Measurements from ENCODE around the gene SGSH.

Gene SGSH

DNA sequence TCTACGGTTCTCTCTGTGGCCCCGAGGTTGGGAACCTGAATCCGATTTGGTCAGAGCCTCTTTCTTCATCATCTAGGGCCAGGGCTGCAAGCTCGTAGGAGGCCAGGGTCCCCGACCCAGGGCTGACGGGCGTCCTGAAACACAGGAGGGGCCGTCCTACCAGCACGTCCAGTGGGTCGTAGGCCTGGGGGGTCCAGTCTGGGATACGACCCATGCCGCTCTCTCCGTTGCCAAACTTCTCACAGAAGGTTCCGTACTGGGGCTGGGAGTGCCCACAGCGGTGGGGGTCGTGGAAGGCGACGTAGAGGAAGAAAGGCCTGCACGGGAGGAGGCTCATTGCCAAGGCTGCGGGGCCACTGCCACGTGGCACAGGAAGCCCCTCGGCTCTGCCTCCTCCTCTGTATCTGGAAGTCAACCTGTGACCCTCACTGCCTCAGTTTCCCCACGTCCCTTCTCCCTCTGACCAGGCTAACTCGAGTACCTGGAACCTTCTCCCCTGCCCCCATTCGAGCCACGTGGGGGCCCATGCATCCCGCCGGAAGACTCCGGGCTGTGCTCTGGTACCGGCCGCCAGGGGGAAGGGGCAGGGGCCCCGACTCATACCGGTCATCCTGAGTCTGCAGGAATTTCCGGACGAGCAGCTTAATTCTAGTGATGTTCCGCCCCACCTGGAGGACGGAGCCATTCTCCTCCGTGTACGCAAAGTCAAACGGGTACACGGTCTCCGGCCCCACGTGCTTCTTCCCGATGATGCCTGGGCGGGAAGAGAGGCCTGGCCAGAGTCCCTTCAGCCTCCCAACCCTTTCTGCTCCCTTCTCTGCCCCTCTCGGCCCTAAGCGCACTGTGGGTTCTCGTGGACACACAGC, 5.9 kb downstream of the SGSH start:
- no peaks in the 10 kb centered on the region for H3K27me3 ChIP-seq (ENCODE audit: low read depth, low read length)
- H3K9me3 ChIP-seq (ENCODE audit: control insufficient read depth in 1 of 2, low read length in 2 of 2): no peaks in the 10 kb centered on the region
- no peak overlapping the region for H3K27ac ChIP-seq (ENCODE audit: low read length)
- H3K4me1 ChIP-seq (ENCODE audit: control insufficient read depth in 1 of 2, insufficient read depth in 2 of 2, low read length in 2 of 2): peaks cover 0 to 10% of the 10 kb centered on the region in 2 donors
- no peak overlapping the region for H3K4me3 ChIP-seq (ENCODE audit: low read depth in 1 of 2, low read length in 2 of 2)
- H3K36me3 ChIP-seq (ENCODE audit: control insufficient read depth in 1 of 2, insufficient read depth in 2 of 2, low read length in 2 of 2): peaks cover 31 to 68% of the 10 kb centered on the region in 2 donors

DNA sequence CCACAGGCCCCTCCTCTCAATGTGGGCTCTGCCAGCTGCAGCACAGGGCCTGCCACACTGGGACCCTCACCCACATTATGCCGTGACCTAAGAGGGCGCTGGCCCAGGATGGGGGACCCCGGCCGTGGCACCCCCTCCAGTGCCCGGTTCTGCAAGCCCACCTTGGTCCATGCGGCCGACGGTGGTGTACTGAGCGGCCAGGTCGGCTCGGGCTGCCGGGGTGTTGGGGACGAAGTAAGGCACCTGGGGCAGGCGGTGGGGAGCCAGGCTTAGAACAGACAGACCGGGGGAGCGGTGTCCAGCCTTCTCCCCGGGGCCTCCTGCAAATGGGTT, 6.5 kb downstream of the SGSH start:
- no peak overlapping the region for H3K4me3 ChIP-seq (ENCODE audit: low read depth in 1 of 2, low read length in 2 of 2)
- no peaks in the 10 kb centered on the region for H3K9me3 ChIP-seq (ENCODE audit: control insufficient read depth in 1 of 2, low read length in 2 of 2)
- H3K27ac ChIP-seq (ENCODE audit: low read length): no peak overlapping the region
- peaks cover 0 to 6% of the 10 kb centered on the region in 2 donors for H3K4me1 ChIP-seq (ENCODE audit: control insufficient read depth in 1 of 2, insufficient read depth in 2 of 2, low read length in 2 of 2)
- H3K36me3 ChIP-seq (ENCODE audit: control insufficient read depth in 1 of 2, insufficient read depth in 2 of 2, low read length in 2 of 2): peaks cover 31 to 74% of the 10 kb centered on the region in 2 donors
- H3K27me3 ChIP-seq (ENCODE audit: low read depth, low read length): no peaks in the 10 kb centered on the region

DNA sequence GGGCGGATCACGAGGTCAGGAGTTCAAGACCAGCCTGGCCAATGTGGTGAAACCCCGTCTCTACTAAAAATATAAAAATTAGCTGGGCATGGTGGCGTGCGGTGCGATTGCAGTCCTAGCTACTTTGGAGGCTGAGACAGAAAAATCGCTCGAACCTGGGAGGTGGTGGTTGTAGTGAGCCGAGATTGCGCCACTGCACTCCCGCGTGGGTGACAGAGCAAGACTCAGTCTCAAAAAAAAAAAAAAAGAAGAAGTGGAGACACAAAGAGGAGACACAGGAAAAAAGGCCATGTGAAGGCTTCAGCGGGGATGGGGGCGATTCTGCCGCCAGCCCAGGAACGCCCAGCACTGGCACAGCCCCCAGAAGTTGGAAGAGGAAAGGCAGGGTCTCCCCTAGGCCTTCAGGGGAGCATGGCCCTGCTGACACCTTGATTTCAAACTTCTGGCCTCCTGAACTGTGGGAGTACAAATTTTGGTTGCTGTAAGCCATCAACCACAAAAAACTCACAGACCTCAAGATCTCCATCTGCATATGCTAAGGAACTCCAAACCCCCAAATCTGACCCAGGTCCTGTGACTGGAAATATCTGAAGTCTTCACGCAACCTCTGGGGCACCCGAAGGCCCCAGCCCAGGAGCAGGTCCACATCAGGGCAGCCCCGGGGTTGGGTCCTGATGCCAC, 7.0 kb downstream of the SGSH start:
- Histone ChIP-seq H3K4me1 (ENCODE audit: control insufficient read depth in 1 of 2, insufficient read depth in 2 of 2, low read length in 2 of 2) (peaks cover 0 to under 1% of the 10 kb centered on the region in 2 donors), H3K4me3 (ENCODE audit: low read depth in 1 of 2, low read length in 2 of 2) (no peak overlapping the region), H3K27me3 (ENCODE audit: low read depth, low read length) (no peaks in the 10 kb centered on the region), H3K9me3 (ENCODE audit: control insufficient read depth in 1 of 2, low read length in 2 of 2) (no peaks in the 10 kb centered on the region), H3K36me3 (ENCODE audit: control insufficient read depth in 1 of 2, insufficient read depth in 2 of 2, low read length in 2 of 2) (peaks cover 31 to 79% of the 10 kb centered on the region in 2 donors), H3K27ac (ENCODE audit: low read length) (no peak overlapping the region)

DNA sequence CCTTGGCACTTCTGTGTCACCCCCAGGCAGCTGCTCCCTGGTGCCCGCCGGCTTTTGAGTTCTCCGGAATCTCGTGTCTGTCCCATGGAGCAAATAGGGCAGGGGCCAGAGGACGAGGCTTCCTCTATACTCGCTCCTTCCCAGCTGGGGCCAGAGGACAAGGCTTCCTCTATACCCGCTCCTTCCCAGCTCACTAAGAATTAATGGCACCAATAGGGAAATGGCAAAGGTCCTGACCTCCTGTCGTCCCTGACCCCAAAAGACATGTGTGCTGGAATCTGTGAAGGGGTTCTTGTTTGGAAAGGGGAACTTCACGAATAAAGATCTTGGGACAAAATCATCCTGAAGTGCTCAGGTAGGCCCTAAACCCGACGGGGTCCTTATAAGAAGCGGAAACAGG, 7.6 kb downstream of the SGSH start:
- Histone ChIP-seq H3K27me3 (ENCODE audit: low read depth, low read length) (no peaks in the 10 kb centered on the region), H3K36me3 (ENCODE audit: control insufficient read depth in 1 of 2, insufficient read depth in 2 of 2, low read length in 2 of 2) (peaks cover 31 to 80% of the 10 kb centered on the region in 2 donors), H3K27ac (ENCODE audit: low read length) (no peak overlapping the region), H3K9me3 (ENCODE audit: control insufficient read depth in 1 of 2, low read length in 2 of 2) (no peaks in the 10 kb centered on the region), H3K4me3 (ENCODE audit: low read depth in 1 of 2, low read length in 2 of 2) (no peak overlapping the region), H3K4me1 (ENCODE audit: control insufficient read depth in 1 of 2, insufficient read depth in 2 of 2, low read length in 2 of 2) (no peaks in the 10 kb centered on the region)

DNA sequence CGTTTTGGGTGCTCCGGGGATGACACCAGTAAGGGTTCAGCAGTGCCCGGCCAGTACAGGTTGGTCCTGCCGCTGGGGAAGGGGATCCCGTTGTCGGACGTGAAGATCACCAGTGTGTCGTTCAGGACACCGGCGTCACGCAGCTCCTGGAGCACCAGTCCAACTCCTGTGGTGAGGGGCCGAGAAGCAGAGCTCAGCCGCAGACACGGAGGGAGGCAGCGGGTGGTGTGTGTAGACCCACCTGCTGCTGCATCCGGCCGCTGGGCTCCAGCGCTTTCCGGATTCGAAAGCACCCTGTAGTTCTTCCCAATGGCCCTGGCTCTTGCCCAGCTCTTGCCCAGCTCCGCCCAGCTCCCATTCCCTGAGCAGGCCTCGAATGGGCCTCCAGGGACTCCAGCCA, 8.0 kb downstream of the SGSH start:
- no peak overlapping the region for H3K4me3 ChIP-seq (ENCODE audit: low read depth in 1 of 2, low read length in 2 of 2)
- H3K27ac ChIP-seq (ENCODE audit: low read length): no peak overlapping the region
- peaks cover 28 to 77% of the 10 kb centered on the region in 2 donors for H3K36me3 ChIP-seq (ENCODE audit: control insufficient read depth in 1 of 2, insufficient read depth in 2 of 2, low read length in 2 of 2)

DNA sequence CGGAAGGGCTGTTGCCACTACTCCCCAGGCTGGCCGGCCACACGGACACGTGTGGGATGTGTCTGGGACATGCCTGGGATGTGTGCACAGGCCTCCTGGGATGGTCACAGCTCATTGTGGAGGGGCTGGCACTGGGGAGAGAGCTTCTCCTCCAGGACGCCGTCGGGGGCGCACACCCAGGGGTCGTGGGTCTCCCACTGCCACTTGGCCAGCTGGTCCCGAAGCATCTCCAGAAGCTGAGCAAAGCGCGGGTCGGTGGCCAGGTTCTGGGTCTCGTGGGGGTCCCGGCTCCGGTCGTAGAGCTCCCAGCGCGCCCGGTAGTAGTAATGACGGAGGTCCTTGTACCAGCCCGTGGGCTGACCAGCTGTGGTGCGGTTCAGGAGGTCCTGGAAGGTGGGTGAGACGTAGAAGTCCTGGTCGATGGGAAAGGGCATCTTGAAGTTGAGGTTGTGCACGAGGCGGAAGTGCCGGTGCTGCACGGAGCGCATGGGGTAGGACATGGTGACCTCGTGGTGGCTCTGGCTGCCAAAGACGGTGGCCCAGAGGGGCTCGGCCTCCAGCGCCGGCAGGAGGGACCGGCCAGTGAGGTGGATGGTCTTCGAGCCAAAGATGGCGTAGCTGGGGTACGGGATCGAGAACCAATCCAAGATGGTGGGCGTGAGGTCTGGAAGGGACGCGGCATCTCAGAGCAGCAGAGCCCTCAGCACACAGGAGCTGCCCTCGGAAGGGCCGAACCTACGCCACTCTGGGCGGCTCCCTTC, 9.6 kb downstream of the SGSH start:
- Histone ChIP-seq H3K36me3 (ENCODE audit: control insufficient read depth in 1 of 2, insufficient read depth in 2 of 2, low read length in 2 of 2) (peaks cover 23 to 69% of the 10 kb centered on the region in 2 donors), H3K4me3 (ENCODE audit: low read depth in 1 of 2, low read length in 2 of 2) (no peak overlapping the region), H3K27ac (ENCODE audit: low read length) (no peak overlapping the region), H3K4me1 (ENCODE audit: control insufficient read depth in 1 of 2, insufficient read depth in 2 of 2, low read length in 2 of 2) (no peaks in the 10 kb centered on the region), H3K9me3 (ENCODE audit: control insufficient read depth in 1 of 2, low read length in 2 of 2) (no peaks in the 10 kb centered on the region), H3K27me3 (ENCODE audit: low read depth, low read length) (no peaks in the 10 kb centered on the region)

More for the DNA sequence above, 8.0 kb downstream of the SGSH start:
- Histone ChIP-seq H3K4me1 (ENCODE audit: control insufficient read depth in 1 of 2, insufficient read depth in 2 of 2, low read length in 2 of 2) (no peaks in the 10 kb centered on the region), H3K27me3 (ENCODE audit: low read depth, low read length) (no peaks in the 10 kb centered on the region), H3K9me3 (ENCODE audit: control insufficient read depth in 1 of 2, low read length in 2 of 2) (no peaks in the 10 kb centered on the region)

DNA sequence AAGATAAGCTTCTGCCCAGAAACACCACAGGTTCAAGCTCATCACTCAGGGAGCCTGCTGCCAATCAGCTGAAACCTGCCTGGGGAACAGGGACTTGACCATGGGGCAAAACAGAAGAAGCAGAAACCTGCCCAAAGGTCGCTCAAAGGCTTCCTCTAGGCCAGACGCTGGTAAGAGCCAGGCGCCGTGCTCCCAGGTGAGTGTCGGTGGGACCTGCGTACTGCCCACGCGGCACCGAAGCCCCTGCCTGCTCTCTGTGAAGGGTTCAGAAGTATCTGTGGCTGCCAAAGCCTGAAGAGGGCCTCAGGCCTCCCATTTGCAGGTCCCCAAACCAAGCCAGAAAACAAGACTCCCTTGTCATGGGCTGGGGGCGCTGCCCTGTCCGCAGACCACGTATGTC, 10.4 kb downstream of the SGSH start:
- no peak overlapping the region for H3K4me3 ChIP-seq (ENCODE audit: low read depth in 1 of 2, low read length in 2 of 2)
- H3K27ac ChIP-seq (ENCODE audit: low read length): no peak overlapping the region
- H3K36me3 ChIP-seq (ENCODE audit: control insufficient read depth in 1 of 2, insufficient read depth in 2 of 2, low read length in 2 of 2): peaks cover 23 to 64% of the 10 kb centered on the region in 2 donors

DNA sequence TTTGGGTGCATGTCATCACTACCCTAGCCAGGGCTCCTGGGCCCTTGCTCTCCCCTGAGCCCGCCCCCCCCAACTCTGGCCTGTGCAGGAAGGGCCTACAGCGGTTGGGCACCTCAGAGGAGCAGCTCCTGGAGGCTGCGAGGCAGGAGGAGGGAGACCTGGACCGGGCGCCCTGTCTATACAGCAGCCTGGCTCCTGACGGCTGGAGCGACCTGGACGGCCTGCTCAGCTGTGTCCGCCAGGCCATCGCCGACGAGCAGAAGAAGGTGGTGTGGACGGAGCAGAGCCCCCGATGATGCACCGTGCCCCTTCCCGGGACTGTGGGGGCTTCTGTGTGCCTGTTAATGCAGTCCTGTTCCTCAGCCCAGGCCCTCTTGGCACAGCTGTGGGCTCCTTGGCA, 12.1 kb downstream of the SGSH start:
- Histone ChIP-seq H3K9me3 (ENCODE audit: control insufficient read depth in 1 of 2, low read length in 2 of 2) (no peaks in the 10 kb centered on the region), H3K4me3 (ENCODE audit: low read depth in 1 of 2, low read length in 2 of 2) (no peak overlapping the region), H3K27me3 (ENCODE audit: low read depth, low read length) (no peaks in the 10 kb centered on the region), H3K27ac (ENCODE audit: low read length) (no peak overlapping the region), H3K36me3 (ENCODE audit: control insufficient read depth in 1 of 2, insufficient read depth in 2 of 2, low read length in 2 of 2) (peaks cover 23 to 50% of the 10 kb centered on the region in 2 donors), H3K4me1 (ENCODE audit: control insufficient read depth in 1 of 2, insufficient read depth in 2 of 2, low read length in 2 of 2) (no peaks in the 10 kb centered on the region)

More for the DNA sequence above, 10.4 kb downstream of the SGSH start:
- Histone ChIP-seq H3K27me3 (ENCODE audit: low read depth, low read length) (no peaks in the 10 kb centered on the region), H3K4me1 (ENCODE audit: control insufficient read depth in 1 of 2, insufficient read depth in 2 of 2, low read length in 2 of 2) (no peaks in the 10 kb centered on the region), H3K9me3 (ENCODE audit: control insufficient read depth in 1 of 2, low read length in 2 of 2) (no peaks in the 10 kb centered on the region)

DNA sequence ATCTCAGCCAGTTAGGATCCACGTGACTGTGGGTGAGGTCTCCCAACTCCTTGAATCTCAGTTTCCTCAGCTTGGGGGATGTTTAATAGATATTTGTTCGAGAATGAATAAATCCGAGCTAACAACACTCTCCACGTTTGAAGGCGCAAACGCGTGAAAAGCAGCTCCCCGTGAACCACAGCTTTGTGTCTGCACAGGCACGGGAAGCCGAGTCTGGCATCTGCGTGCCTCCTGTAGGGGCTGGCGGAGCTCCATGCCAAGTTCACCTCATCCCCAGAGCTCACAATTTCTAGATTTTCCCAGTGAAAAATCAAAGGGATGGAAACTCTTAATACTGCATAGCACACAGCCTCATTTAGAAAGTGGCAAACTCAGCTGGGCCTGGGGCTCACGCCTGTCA, 14.3 kb downstream of the SGSH start:
- no peaks in the 10 kb centered on the region for H3K27me3 ChIP-seq (ENCODE audit: low read depth, low read length)
- no peak overlapping the region for H3K27ac ChIP-seq (ENCODE audit: low read length)
- H3K9me3 ChIP-seq (ENCODE audit: control insufficient read depth in 1 of 2, low read length in 2 of 2): no peaks in the 10 kb centered on the region
- H3K4me1 ChIP-seq (ENCODE audit: control insufficient read depth in 1 of 2, insufficient read depth in 2 of 2, low read length in 2 of 2): no peaks in the 10 kb centered on the region
- H3K4me3 ChIP-seq (ENCODE audit: low read depth in 1 of 2, low read length in 2 of 2): no peak overlapping the region
- H3K36me3 ChIP-seq (ENCODE audit: control insufficient read depth in 1 of 2, insufficient read depth in 2 of 2, low read length in 2 of 2): peaks cover 9 to 28% of the 10 kb centered on the region in 2 donors

DNA sequence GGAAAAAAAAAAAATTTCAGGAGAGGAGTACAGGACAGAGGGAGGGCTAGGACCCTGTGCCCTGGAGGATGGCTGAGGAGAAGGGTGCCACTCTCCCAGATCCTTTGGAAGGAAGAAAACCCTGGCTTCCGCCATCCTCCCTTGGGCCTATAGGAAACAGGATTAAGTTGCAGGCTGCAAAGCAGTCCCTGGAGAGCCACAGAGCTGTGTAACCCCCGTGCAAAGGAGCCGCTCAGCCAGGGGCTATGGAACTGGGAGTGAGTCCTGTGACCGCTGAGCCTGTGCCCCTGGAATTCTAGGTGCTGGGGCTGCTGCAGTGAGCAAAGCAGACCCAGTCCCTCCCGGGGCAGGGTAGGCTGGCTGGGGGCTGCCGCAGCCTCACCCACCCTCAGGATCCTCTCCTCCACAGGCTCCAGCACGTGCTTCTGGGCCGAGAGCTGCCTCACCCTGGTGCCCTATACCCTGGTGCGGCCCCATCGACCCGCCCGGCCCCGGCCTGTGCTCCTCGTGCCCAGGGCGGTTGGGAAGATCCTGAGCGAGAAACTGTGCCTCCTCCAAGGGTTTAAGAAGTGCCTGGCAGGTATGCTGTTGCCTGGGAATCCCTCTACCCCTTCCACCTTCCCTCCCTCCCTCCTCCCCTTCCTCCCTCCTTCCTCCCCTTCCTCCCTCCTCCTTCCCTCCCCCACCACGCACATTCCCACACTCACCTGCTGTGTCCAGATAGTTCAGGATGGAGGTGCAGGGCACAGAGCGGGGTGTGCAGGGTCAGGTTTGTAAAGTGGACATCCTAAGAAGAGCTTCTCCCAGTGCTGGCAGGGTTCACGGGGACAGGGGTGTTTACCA, 15.3 kb downstream of the SGSH start:
- H3K27ac ChIP-seq (ENCODE audit: low read length): no peak overlapping the region
- no peaks in the 10 kb centered on the region for H3K4me1 ChIP-seq (ENCODE audit: control insufficient read depth in 1 of 2, insufficient read depth in 2 of 2, low read length in 2 of 2)
- no peak overlapping the region for H3K4me3 ChIP-seq (ENCODE audit: low read depth in 1 of 2, low read length in 2 of 2)
- H3K9me3 ChIP-seq (ENCODE audit: control insufficient read depth in 1 of 2, low read length in 2 of 2): no peaks in the 10 kb centered on the region
- H3K27me3 ChIP-seq (ENCODE audit: low read depth, low read length): no peaks in the 10 kb centered on the region
- H3K36me3 ChIP-seq (ENCODE audit: control insufficient read depth in 1 of 2, insufficient read depth in 2 of 2, low read length in 2 of 2): peaks cover 3 to 18% of the 10 kb centered on the region in 2 donors

Measured in muscle layer of duodenum (tissue), 2 donors.